Heart left ventricle (tissue), 13 donors: ENCODE results near the gene STUM.

Experiments used
- CTCF ChIP-seq, 12 donors: fragments of 200-600 bp; sonication (generic) in 4 of 12; IDR thresholded peaks; one replicate each; pipeline versions ENCODE4 v1.5.0 to v1.8.0; 2018 to 2022; ENCODE audit warnings: antibody characterized with exemption in 12 of 12, mild to moderate bottlenecking in 5 of 12
- POLR2A ChIP-seq, 2 donors: fragments of 450-650 bp; IDR thresholded peaks; one replicate each; pipeline ENCODE4 v1.6.1; 2017; ENCODE audit warnings: antibody characterized with exemption in 2 of 2, mild to moderate bottlenecking in 2 of 2, moderate library complexity in 2 of 2
- donor health status: ischemic (EF 13 %, LVEDD 7.1; RV severe dilation, severe dysfunction).
- donor health status: DM: no; HTN: yes; CAD: no.
- donor health status: DM: no; HTN: no; CAD: no.
- donor health status: ischemic (EF 25% LVEDD 6.9; RV normal size, moderate dysfunction).
- donor health status: ischemic (EF 25% LVEDD 5.7; RV mildly dilated, moderate dysfunction).
- donor health status: ischemic (EF 35%, LVEDD 5.7; RV mildly dilated, moderate dysfunction).
- donor health status: nonischemic (EF 11% LVEDD 7.7; RV severe dilation, severe dysfunction).
- donor health status: DM: yes; HTN: yes; CAD: no.
- donor health status: PGD.
- donor health status: ischemic (EF 29% LVEDD 5.4; RV normal size, mild dysfunction).
- donor health status: nonischemic (EF 23%, LVEDD 6.1; RV moderate dilation, normal function).

- TF ChIP-seq CTCF (IDR thresholded peaks at IDR 0.05) (no peak), POLR2A (IDR thresholded peaks at IDR 0.05) (no peak)
Measured at GRCh38 chr1:226512076-226512728, 36.4 kb upstream of the STUM start.
